Activated T-cell treated with anti-CD3 and anti-CD28 coated beads for 4 hours (primary cell): Measurements from ENCODE around the gene LRRC8C.

Experiments
- DNase-seq: peaks from one replicate; pipeline ENCODE4 v3.0.0-alpha.2; 2020

The LRRC8C gene

GRCh38 chr1:89708751-89709375, 75.9 kb downstream of the LRRC8C start:
- no peak for DNase-seq

- no peak for DNase-seq
Measured at GRCh38 chr1:89710498-89711139, 77.7 kb downstream of the LRRC8C start.

GRCh38 chr1:89711140-89711778, 78.3 kb downstream of the LRRC8C start:
- DNase-seq = no peak

GRCh38 chr1:89712420-89712819, 79.5 kb downstream of the LRRC8C start:
- no peak for DNase-seq

GRCh38 chr1:89715677-89716076, 82.8 kb downstream of the LRRC8C start:
- DNase-seq = no peak

- DNase-seq = no peak
Measured at GRCh38 chr1:89719502-89720306, 86.8 kb downstream of the LRRC8C start.

GRCh38 chr1:89720839-89721238, 87.9 kb downstream of the LRRC8C start:
- DNase-seq = no peak

- DNase-seq = peak; percentile 23
Measured at GRCh38 chr1:89721351-89721750, 88.4 kb downstream of the LRRC8C start.

- no peak for DNase-seq
Measured at GRCh38 chr1:89723144-89723543, 90.2 kb downstream of the LRRC8C start.

- no peak for DNase-seq
Measured at GRCh38 chr1:89723863-89724262, 90.9 kb downstream of the LRRC8C start.

- peak; percentile 40 for DNase-seq
Measured at GRCh38 chr1:89724369-89725010, 91.6 kb downstream of the LRRC8C start.

- no peak for DNase-seq
Measured at GRCh38 chr1:89725011-89725370, 92.1 kb downstream of the LRRC8C start.

- no peak for DNase-seq
Measured at GRCh38 chr1:89725631-89726030, 92.7 kb downstream of the LRRC8C start.

GRCh38 chr1:89727517-89728312, 94.8 kb downstream of the LRRC8C start:
- no peak for DNase-seq

GRCh38 chr1:89728381-89728780, 95.5 kb downstream of the LRRC8C start:
- DNase-seq = no peak

- no peak for DNase-seq
Measured at GRCh38 chr1:89732206-89732605, 99.3 kb downstream of the LRRC8C start.

- no peak for DNase-seq
Measured at GRCh38 chr1:89732643-89733222, 99.8 kb downstream of the LRRC8C start.

GRCh38 chr1:89733748-89734147, 100.8 kb downstream of the LRRC8C start:
- no peak for DNase-seq

GRCh38 chr1:89734442-89734841, 101.5 kb downstream of the LRRC8C start:
- no peak for DNase-seq

- no peak for DNase-seq
Measured at GRCh38 chr1:89735479-89735878, 102.6 kb downstream of the LRRC8C start.

GRCh38 chr1:89736937-89737733, 104.2 kb downstream of the LRRC8C start:
- DNase-seq = no peak
